BJ (cell line): ENCODE data around the gene BUB3. TPM values are rescaled to one million over a fixed set of nuclear protein-coding genes. Genes with fewer than 3 reads are reported as not detected.

Experiments
- CTCF ChIA-PET: fragments of 350-600 bp; formaldehyde crosslinking; extraction: SDS; loops from one replicate; lab custom pipeline; 2021; ENCODE audit warnings: antibody characterized with exemption, inconsistent platforms; lab: Yijun Ruan, JAX
- POLR2A ChIA-PET: fragments of 300-600 bp; sonication (Branson Sonifier 250); formaldehyde crosslinking; extraction: SDS; loops from one replicate; lab custom pipeline; 2021; ENCODE audit warnings: antibody characterized with exemption; lab: Charles Lee
- DNase-seq: peaks from one replicate; pipeline ENCODE4 v3.0.0-alpha.2; 2011; ENCODE audit warnings: low read depth
- H3K27me3 ChIP-seq: 2 replicates; pipeline ENCODE4 v1.6.0; 2011; ENCODE audit warnings: low read length; ENCODE audit not compliant: control insufficient read depth, insufficient read depth
- H3K36me3 ChIP-seq: 2 replicates; pipeline ENCODE4 v1.5.1; 2011; ENCODE audit warnings: low read length; ENCODE audit not compliant: control insufficient read depth, insufficient read depth
- H3K4me3 ChIP-seq: 2 replicates; pipeline ENCODE4 v1.5.1; 2011; ENCODE audit warnings: low read depth, mild to moderate bottlenecking, control low read depth, low read length
- CTCF ChIP-seq: IDR thresholded peaks from 2 replicates; pipeline ENCODE4 v1.5.1; 2011; ENCODE audit warnings: low read depth, mild to moderate bottlenecking, control low read depth, inconsistent platforms, low read length, moderate library complexity; ENCODE audit not compliant: insufficient read depth
- polyA plus RNA-seq: library from polyadenylated mRNA; depleted of rRNA; stranded (reverse); fragments of >200 nt; gene quantifications from 2 replicates; pipeline ENCODE4 v1.2.3, GENCODE V29; 2011

BUB3 gene
- polyA plus RNA-seq, 1 experiment = 193 TPM

GRCh38 chr10:123144697-123145541, 9.3 kb upstream of the BUB3 start:
- Histone ChIP-seq H3K36me3 (no peaks in the 10 kb centered on the region), H3K4me3 (no peak overlapping the region), H3K27me3 (peaks cover 84% of the 10 kb centered on the region)
- DNase-seq = no peak
- ChIA-PET POLR2A (no interaction called here), CTCF (interaction anchor here (1.1 to 2.0 kb wide), 3 partner anchors 11 to 12 kb away, joined by 4 to 7 read pairs (median 5); no protein-coding TSS in a partner anchor)
- no peak for TF ChIP-seq CTCF

- CTCF ChIA-PET = interaction anchor here (1.1 to 1.5 kb wide), 2 partner anchors 10 to 12 kb away, joined by 4 to 5 read pairs; no protein-coding TSS in a partner anchor
- no peaks in the 10 kb centered on the region for H3K36me3 ChIP-seq
- no peak overlapping the region for H3K4me3 ChIP-seq
- POLR2A ChIA-PET = no interaction called here
- H3K27me3 ChIP-seq = peaks cover 83% of the 10 kb centered on the region
- DNase-seq = no peak
- TF ChIP-seq CTCF = no peak
These were observed 8.6 kb upstream of the BUB3 start for GRCh38 chr10:123145542-123146012.

GRCh38 chr10:123146013-123146893, 7.9 kb upstream of the BUB3 start:
- no peak overlapping the region for H3K4me3 ChIP-seq
- no peak for DNase-seq
- TF ChIP-seq CTCF = no peak
- H3K27me3 ChIP-seq = peaks cover 83% of the 10 kb centered on the region
- ChIA-PET CTCF (interaction anchor here (1.1 to 1.5 kb wide), 2 partner anchors 10 to 13 kb away, joined by 4 to 5 read pairs; no protein-coding TSS in a partner anchor), POLR2A (no interaction called here)
- H3K36me3 ChIP-seq = no peaks in the 10 kb centered on the region

DNA sequence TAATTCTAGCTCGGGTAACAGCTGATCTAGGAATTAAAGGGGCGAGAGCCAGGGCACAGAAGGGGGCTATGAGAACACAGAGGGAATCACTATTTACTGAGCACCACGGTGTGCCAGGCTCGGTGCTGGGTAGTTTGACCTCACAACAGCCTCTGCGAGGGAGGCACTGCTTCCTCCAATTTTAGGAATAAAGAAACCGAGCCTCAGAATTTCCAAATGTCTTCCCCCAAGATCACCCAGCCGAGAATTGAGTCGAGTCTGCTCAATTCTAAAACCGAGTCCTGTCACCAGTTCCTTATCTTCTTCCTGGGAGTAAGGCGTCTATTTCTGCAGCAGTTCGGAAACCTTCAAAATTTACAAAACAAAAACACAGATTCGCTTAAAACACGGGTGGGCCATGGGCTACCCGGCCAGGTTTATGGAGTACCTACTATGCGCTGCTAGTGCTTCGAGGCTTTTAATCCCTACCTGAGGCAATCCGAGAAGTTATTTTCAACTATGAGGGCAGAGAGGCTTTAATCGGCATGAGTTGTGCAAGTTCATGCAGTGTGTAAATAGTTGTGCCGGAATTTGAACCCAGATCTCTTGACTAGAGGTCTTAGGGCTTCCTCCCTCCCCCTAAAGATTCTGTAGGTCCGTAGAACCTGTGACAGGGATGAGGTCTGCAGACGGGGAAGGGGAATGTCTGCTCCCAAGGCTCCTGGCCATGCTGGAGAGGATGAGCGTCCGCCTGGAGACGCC, 7.1 kb upstream of the BUB3 start:
- POLR2A ChIA-PET = no interaction called here
- no peak for TF ChIP-seq CTCF
- no peak for DNase-seq
- no peak overlapping the region for H3K4me3 ChIP-seq
- no peaks in the 10 kb centered on the region for H3K36me3 ChIP-seq
- peaks cover 80% of the 10 kb centered on the region for H3K27me3 ChIP-seq
- CTCF ChIA-PET = no interaction called here
